Mesendoderm (in vitro differentiated cells): ENCODE measurements around the gene RBM44.
A peak's percentile ranks its signal among the peaks of the same experiment; 100 is the strongest.
"Not testable (repeated sequence)": the region's sequence is repeated elsewhere in the genome, so short reads cannot be mapped to it uniquely, and the experiment has no call there.

Source experiments
- DNase-seq: peaks from one replicate; pipeline ENCODE4 v3.0.0; 2013
- H2AK5ac ChIP-seq: 2 replicates; pipeline ENCODE4 v1.6.1; 2013; ENCODE audit warnings: low read length, inconsistent platforms
- H2BK120ac ChIP-seq: 2 replicates; pipeline ENCODE4 v1.6.1; 2013; ENCODE audit warnings: low read depth, mild to moderate bottlenecking, low read length, moderate library complexity, mixed read lengths
- H2BK15ac ChIP-seq: replicated peaks from 2 replicates; pipeline ENCODE4 v1.6.1; 2013; ENCODE audit warnings: low read depth, mild to moderate bottlenecking, moderate library complexity
- H2BK5ac ChIP-seq: 2 replicates; pipeline ENCODE4 v1.6.1; 2013; ENCODE audit warnings: low read length, inconsistent platforms
- H3K18ac ChIP-seq: 2 replicates; pipeline ENCODE4 v1.6.1; 2013; ENCODE audit warnings: mild to moderate bottlenecking, low read length, mixed read lengths
- H3K23ac ChIP-seq: one replicate; pipeline ENCODE4 v1.6.1; 2013; ENCODE audit warnings: low read length
- H3K27ac ChIP-seq: 2 replicates; pipeline ENCODE4 v1.5.1; 2013; ENCODE audit warnings: low read depth, mild to moderate bottlenecking, inconsistent platforms, low read length, moderate library complexity
- H3K27me3 ChIP-seq: 2 replicates; pipeline ENCODE4 v1.6.1; 2013; ENCODE audit warnings: low read length, control low read depth, mild to moderate bottlenecking, inconsistent platforms; ENCODE audit not compliant: insufficient read depth, poor library complexity
- H3K36me3 ChIP-seq: 2 replicates; pipeline ENCODE4 v1.6.1; 2013; ENCODE audit warnings: low read length, inconsistent platforms; ENCODE audit not compliant: control insufficient read depth, insufficient read depth
- H3K4ac ChIP-seq: one replicate; pipeline ENCODE4 v1.6.1; 2013; ENCODE audit warnings: low read depth, mild to moderate bottlenecking, low read length, moderate library complexity
- H3K4me1 ChIP-seq: 2 replicates; pipeline ENCODE4 v1.6.1; 2013; ENCODE audit warnings: low read depth, low read length, inconsistent platforms; ENCODE audit not compliant: control insufficient read depth
- H3K4me2 ChIP-seq: 2 replicates; pipeline ENCODE4 v1.6.1; 2013; ENCODE audit warnings: low read length
- H3K4me3 ChIP-seq: 2 replicates; pipeline ENCODE4 v1.5.1; 2013; ENCODE audit warnings: mild to moderate bottlenecking, low read length
- H3K56ac ChIP-seq: one replicate; pipeline ENCODE4 v1.6.1; 2013; ENCODE audit warnings: low read length
- H3K79me1 ChIP-seq: 2 replicates; pipeline ENCODE4 v1.6.1; 2013; ENCODE audit warnings: low read length, inconsistent platforms
- H3K79me2 ChIP-seq: 2 replicates; pipeline ENCODE4 v1.6.1; 2013; ENCODE audit warnings: mild to moderate bottlenecking, low read length; ENCODE audit not compliant: control insufficient read depth, insufficient read depth
- H3K9ac ChIP-seq: 2 replicates; pipeline ENCODE4 v1.6.1; 2013; ENCODE audit warnings: low read length, inconsistent platforms
- H4K5ac ChIP-seq: one replicate; pipeline ENCODE4 v1.6.1; 2013; ENCODE audit warnings: low read length
- H4K8ac ChIP-seq: one replicate; pipeline ENCODE4 v1.6.1; 2013; ENCODE audit warnings: low read depth, mild to moderate bottlenecking, control low read depth, low read length, moderate library complexity
- WGBS: extraction: QIAGEN DNeasy Blood & Tissue Kit; methylation state at CpG from one replicate; pipeline ENCODE4 v1.1.7; 2013; ENCODE audit warnings: low lambda C conversion rate, missing lambda C conversion rate; ENCODE audit not compliant: insufficient coverage; ENCODE audit errors: extremely low coverage; 5-methylcytosine and 5-hydroxymethylcytosine counted together

RBM44 gene

GRCh38 chr2:237835372-237835771 lies 36.8 kb downstream of the RBM44 start:
- Histone ChIP-seq H2AK5ac (no peak overlapping the region), H3K4me3 (no peak overlapping the region), H3K9ac (no peak overlapping the region), H3K56ac (no peak overlapping the region), H3K4me2 (no peak overlapping the region), H3K79me1 (no peaks in the 10 kb centered on the region), H3K4ac (no peak overlapping the region), H2BK120ac (no peak overlapping the region), H2BK15ac (no peak overlapping the region), H4K8ac (no peak overlapping the region), H3K27ac (no peak overlapping the region), H2BK5ac (no peak overlapping the region), H3K23ac (no peak overlapping the region), H4K5ac (no peak overlapping the region), H3K18ac (no peak overlapping the region), H3K27me3 (no peaks in the 10 kb centered on the region), H3K79me2 (no peaks in the 10 kb centered on the region), H3K4me1 (no peaks in the 10 kb centered on the region), H3K36me3 (no peaks in the 10 kb centered on the region)
- WGBS, result no CpG with 5 or more reads among the region's 3 CpGs
- DNase-seq, result no peak

GRCh38 chr2:237841051-237841450 lies 42.5 kb downstream of the RBM44 start:
- Histone ChIP-seq H3K4ac (no peak overlapping the region), H3K79me1 (no peaks in the 10 kb centered on the region), H3K23ac (no peak overlapping the region), H3K27ac (no peak overlapping the region), H4K8ac (no peak overlapping the region), H3K79me2 (no peaks in the 10 kb centered on the region), H2BK15ac (no peak overlapping the region), H4K5ac (no peak overlapping the region), H3K4me2 (no peak overlapping the region), H3K4me1 (no peaks in the 10 kb centered on the region), H2BK120ac (no peak overlapping the region), H3K56ac (no peak overlapping the region), H3K4me3 (no peak overlapping the region), H3K9ac (no peak overlapping the region), H2BK5ac (no peak overlapping the region), H2AK5ac (no peak overlapping the region), H3K27me3 (no peaks in the 10 kb centered on the region), H3K36me3 (no peaks in the 10 kb centered on the region), H3K18ac (no peak overlapping the region)
- DNase-seq, result no peak
- WGBS, result no CpG with 5 or more reads among the region's 4 CpGs

GRCh38 chr2:237848940-237849339 lies 50.4 kb downstream of the RBM44 start:
- H3K4me2 ChIP-seq, H3K79me2 ChIP-seq, H3K23ac ChIP-seq, H3K4me1 ChIP-seq, H3K4ac ChIP-seq, DNase-seq, H3K79me1 ChIP-seq, H3K27ac ChIP-seq, H2AK5ac ChIP-seq, H2BK15ac ChIP-seq, H3K56ac ChIP-seq, H4K8ac ChIP-seq, H3K9ac ChIP-seq, H3K27me3 ChIP-seq, H2BK5ac ChIP-seq, H3K18ac ChIP-seq, H4K5ac ChIP-seq, H2BK120ac ChIP-seq, H3K4me3 ChIP-seq, H3K36me3 ChIP-seq: not testable (repeated sequence)
- WGBS, result no CpG with 5 or more reads among the region's 12 CpGs

- WGBS, result no CpG with 5 or more reads among the region's 3 CpGs
- Histone ChIP-seq H3K9ac (no peak overlapping the region), H3K18ac (no peak overlapping the region), H4K8ac (no peak overlapping the region), H2AK5ac (no peak overlapping the region), H2BK120ac (no peak overlapping the region), H3K4me2 (no peak overlapping the region), H3K4ac (no peak overlapping the region), H4K5ac (no peak overlapping the region), H3K56ac (no peak overlapping the region), H3K4me1 (no peaks in the 10 kb centered on the region), H3K79me2 (no peaks in the 10 kb centered on the region), H2BK15ac (no peak overlapping the region), H3K23ac (no peak overlapping the region), H3K27ac (no peak overlapping the region), H3K79me1 (no peaks in the 10 kb centered on the region), H3K4me3 (no peak overlapping the region), H3K27me3 (no peaks in the 10 kb centered on the region), H3K36me3 (no peaks in the 10 kb centered on the region), H2BK5ac (no peak overlapping the region)
- DNase-seq, result no peak
Measured at GRCh38 chr2:237854295-237854694, 55.7 kb downstream of the RBM44 start.

- Histone ChIP-seq H3K4me1 (no peaks in the 10 kb centered on the region), H3K79me1 (no peaks in the 10 kb centered on the region), H3K18ac (no peak overlapping the region), H3K27me3 (peaks cover 9% of the 10 kb centered on the region), H3K4me3 (no peak overlapping the region), H4K5ac (no peak overlapping the region), H3K23ac (no peak overlapping the region), H3K4ac (no peak overlapping the region), H2BK5ac (no peak overlapping the region), H3K36me3 (no peaks in the 10 kb centered on the region), H2AK5ac (no peak overlapping the region), H3K56ac (no peak overlapping the region), H2BK15ac (no peak overlapping the region), H3K79me2 (no peaks in the 10 kb centered on the region), H2BK120ac (no peak overlapping the region), H4K8ac (no peak overlapping the region), H3K4me2 (no peak overlapping the region), H3K9ac (no peak overlapping the region), H3K27ac (no peak overlapping the region)
- no CpG with 5 or more reads among the region's 8 CpGs for WGBS
- no peak for DNase-seq
Measured at GRCh38 chr2:237857791-237858190, 59.2 kb downstream of the RBM44 start.

GRCh38 chr2:237858294-237859081 lies 59.9 kb downstream of the RBM44 start:
- Histone ChIP-seq H3K36me3 (no peaks in the 10 kb centered on the region), H2BK15ac (no peak overlapping the region), H3K4ac (no peak overlapping the region), H3K56ac (no peak overlapping the region), H3K4me2 (no peak overlapping the region), H2BK120ac (no peak overlapping the region), H2BK5ac (no peak overlapping the region), H2AK5ac (no peak overlapping the region), H3K27me3 (peaks cover 9% of the 10 kb centered on the region), H4K5ac (no peak overlapping the region), H3K23ac (no peak overlapping the region), H3K27ac (no peak overlapping the region), H4K8ac (no peak overlapping the region), H3K79me2 (no peaks in the 10 kb centered on the region), H3K79me1 (no peaks in the 10 kb centered on the region), H3K4me3 (no peak overlapping the region), H3K9ac (no peak overlapping the region), H3K4me1 (no peaks in the 10 kb centered on the region), H3K18ac (no peak overlapping the region)
- peak; percentile 86 for DNase-seq
- WGBS, result no CpG with 5 or more reads among the region's 14 CpGs
